HG03066 (cell line): ENCODE results near the gene RPLP2.

ENCODE experiments used
- ATAC-seq: cut with Tn5 transposase; IDR thresholded peaks from one replicate; pipeline ENCODE4 v1.9.1; 2021; ENCODE audit warnings: low read depth; ENCODE audit not compliant: unreplicated experiment

RPLP2 gene

GRCh38 chr11:790721-791564 lies 18.8 kb upstream of the RPLP2 start:
- ATAC-seq: no peak

- no peak for ATAC-seq
These were observed 17.9 kb upstream of the RPLP2 start for GRCh38 chr11:791658-792534.

DNA sequence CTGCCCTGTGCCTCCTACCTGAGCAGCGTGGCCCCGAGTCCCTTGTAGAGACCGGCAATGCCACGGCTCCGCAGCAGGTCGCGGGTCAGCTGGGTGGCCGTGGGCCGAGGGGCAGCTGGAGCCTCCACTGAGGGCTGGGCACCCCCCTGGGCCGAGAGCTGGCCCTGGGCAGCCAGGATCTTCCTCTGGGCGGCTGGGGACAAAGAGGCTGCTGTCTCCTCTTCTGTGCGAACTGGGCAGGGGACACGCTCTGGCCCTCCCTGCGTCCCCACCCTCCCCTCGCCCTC lies 17.3 kb upstream of the RPLP2 start:
- no peak for ATAC-seq

- no peak for ATAC-seq
These were observed 16.9 kb upstream of the RPLP2 start for GRCh38 chr11:792873-793272.

DNA sequence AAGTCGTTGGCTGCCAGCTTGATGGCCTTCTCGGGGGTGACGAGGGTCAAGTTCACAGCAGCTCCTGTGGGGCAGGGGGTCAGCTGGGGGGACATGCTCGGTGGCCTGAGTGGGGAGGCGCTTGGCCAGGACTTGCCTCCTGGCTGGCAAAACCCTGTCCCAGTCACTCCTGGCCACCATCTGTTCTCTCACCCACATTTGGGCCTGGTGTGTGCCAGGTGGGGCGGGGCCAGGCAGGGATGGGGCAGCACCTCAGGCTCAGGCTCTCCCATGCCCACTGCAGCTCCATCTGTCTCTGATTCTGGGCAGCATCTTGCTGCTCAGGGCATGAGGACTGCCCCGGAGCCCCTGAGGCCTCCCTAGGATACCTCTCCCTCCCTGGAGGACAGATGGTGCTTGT lies 16.2 kb upstream of the RPLP2 start:
- no peak for ATAC-seq

DNA sequence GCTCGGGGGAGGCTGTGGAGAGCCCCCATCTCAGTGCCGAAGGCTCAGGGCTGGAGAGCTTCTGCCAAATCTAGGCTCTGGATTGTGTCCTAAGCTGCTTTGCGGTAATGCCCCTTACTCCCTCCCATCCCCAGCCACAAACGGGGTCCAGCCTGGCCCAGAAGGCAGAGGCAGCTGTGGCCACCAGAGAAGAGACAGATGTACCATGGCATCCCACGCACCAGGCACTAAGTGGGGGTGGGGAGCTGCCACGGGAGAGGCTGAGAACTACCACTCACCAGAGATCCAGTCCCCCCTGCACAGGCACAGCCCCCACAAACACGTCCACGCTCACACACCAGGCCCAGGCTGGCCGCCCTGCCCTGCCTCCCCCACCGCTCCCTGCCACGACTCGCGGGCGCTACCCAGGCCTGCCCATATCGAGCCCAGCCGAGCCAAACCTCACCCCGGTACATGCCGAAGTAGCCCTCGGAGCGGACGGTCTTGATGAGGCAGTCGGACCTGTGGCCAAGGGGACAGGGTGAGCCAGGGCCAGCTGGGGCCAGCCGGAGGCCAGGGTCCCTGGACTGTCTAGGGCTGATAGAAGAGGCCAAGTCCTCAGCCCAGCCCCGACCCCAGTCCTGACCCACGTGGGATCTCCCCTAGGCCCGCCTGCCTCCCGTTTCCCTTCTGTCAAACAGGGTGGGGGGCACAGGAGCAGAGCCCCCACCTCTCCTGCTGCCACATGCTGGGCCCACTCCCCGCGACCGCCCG lies 15.6 kb upstream of the RPLP2 start:
- ATAC-seq: no peak

- no peak for ATAC-seq
These were observed 14.8 kb upstream of the RPLP2 start for GRCh38 chr11:794766-795633.

DNA sequence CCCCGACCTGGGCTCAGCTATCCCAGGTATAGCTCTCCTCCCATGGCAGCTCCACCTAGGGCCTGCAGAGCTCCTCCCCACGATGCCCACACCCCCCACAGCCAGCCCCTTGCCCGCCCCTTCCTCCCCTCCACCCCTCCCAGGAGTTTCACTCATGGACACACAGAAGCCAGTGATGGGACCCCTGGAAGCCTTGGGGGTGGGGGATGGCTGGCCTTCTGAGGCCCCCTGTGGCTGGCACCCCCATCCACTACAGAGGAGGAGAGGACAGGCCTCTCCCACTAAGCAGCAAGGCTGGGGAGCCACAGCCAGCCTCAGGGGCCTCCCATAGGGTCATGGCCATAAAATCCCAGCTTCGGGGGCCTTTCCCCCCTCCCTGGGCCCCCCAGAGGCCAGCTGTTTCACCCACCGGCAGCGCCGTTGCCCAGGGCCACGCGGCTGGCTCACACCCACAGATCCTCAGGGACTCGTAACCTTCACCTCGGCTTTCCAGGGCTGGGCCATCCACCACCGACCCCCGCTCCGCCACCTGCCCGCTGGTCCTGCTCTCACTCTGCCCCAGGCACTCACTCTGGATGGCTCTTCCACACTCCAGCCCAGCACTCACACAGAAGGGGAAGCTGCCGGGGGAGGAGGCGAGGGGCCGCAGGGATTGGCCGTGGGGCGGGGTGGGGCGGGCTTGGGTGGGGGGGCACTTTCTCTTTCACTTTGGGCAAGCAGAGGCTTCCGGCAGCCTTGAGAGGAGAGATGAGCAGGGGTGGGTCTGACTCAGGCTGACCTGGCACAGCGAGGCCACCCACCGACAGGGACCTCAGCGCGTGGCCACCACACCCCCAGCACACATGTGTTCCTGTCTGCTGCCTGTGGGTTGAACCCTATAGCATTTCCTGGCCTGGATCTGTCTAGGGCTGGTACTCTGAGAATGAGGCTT lies 13.9 kb upstream of the RPLP2 start:
- ATAC-seq: peak; percentile 28

- ATAC-seq: no peak
These were observed 13.0 kb upstream of the RPLP2 start for GRCh38 chr11:796565-797295.

DNA sequence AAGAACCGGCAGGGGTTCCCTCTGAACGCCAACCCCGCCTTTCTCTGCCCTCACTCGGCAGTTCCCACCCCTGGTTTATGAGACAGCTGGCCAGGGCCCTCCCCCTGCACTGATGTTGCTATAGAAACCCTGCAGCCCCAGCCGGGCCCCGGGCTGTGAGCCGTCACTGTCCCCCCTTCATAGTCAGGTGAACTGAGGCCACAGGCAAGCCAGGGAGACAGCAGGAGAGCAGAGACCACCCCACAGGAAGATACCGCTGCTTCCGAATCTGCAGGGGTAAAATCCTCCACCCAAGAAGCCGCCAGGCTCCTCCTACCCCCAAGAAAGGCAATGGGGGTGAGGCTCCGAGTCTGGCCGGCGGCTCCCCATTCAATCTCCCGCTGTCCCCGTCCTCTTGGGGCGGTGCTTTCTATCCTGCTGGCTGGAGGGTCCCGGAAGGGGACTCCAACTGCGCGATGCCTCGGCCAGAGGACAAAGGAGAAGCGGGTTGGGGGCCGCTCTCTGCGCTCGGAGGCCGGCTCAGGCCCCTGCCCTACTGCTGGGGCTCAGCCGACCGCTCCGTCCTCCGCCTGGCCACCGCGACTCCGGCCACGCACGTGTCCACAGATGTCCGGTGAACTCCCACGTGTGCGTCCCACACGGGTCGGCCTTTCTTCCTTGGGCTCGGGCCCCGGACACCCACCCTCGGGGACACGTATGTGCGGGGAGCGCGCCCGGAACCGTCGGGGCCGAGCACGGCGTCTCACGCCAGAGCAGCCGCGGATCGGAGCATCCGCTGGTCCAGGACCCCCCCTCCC lies 12.3 kb upstream of the RPLP2 start:
- peak; percentile 53 for ATAC-seq

DNA sequence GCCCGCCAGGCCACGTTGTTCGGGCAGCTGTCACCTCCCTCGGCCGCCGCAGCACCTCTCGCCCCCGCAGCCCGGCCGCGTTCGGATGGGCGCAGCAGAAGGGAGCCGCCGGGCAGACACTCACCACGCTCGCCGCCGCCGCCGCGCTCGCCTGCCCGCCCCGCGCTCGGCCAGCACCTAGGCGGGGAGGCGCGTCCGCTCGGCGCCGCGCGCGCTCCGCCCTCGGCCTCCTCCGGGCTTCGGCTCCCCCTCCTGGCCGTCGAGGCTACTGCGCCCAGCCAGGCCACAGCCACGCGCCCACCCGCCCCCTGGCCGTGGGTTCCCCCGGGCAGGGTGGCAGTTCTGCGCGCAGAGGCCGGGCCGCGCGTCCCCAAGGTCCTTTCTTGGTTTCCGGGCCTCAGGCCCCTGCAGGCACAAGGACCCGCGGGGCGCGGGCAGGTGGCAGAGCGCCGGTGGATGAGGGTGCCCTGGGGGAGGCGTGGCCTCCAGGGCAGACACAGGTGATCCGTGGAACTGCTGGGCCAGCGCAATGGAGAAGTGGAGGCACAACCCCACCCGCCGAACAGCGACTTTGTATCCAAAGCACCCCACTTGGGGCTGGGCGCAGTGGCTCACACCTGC lies 11.6 kb upstream of the RPLP2 start, which contains the start of gene SLC25A22:
TSS of gene SLC25A22 (minus strand) at position 189 of the 621 bp plus-strand sequence. CDS start 3,275 bp downstream, outside the sequence.
- ATAC-seq: peak; percentile 45

DNA sequence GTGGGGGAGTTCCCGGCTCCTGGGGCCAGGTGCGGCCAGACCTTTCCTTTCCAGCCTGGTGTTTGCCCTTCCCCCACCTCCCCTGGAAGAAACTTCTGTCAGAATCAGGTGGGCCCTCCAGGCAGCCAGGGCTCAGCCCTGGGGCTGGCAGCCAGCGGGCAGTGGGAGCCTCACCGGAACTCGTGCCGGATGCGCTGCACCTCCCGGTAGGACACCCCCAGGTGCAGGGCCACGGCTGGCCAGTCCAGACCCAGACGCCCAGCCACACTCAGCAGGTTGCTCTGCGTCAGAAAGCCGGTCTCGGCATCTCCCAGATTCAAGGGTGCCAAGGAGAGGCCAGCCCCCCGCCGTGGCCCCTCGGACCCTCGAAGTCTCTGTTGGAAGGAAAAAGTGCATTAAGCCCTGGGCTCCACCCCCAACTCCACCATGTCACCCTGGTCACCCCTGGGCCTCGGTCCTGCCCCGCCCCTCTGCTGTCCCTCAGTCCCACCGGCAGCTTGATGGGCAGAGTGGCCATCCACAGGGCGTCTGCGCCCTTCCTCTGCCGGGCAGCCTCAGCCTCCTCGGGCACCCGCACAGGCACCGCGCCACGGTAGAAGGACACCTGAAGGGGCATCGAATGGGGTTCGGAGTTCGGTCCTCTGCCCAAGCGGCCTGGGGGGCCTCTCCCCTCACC lies 10.0 kb upstream of the RPLP2 start:
- no peak for ATAC-seq

- no peak for ATAC-seq
These were observed 9.3 kb upstream of the RPLP2 start for GRCh38 chr11:800473-800872.

DNA sequence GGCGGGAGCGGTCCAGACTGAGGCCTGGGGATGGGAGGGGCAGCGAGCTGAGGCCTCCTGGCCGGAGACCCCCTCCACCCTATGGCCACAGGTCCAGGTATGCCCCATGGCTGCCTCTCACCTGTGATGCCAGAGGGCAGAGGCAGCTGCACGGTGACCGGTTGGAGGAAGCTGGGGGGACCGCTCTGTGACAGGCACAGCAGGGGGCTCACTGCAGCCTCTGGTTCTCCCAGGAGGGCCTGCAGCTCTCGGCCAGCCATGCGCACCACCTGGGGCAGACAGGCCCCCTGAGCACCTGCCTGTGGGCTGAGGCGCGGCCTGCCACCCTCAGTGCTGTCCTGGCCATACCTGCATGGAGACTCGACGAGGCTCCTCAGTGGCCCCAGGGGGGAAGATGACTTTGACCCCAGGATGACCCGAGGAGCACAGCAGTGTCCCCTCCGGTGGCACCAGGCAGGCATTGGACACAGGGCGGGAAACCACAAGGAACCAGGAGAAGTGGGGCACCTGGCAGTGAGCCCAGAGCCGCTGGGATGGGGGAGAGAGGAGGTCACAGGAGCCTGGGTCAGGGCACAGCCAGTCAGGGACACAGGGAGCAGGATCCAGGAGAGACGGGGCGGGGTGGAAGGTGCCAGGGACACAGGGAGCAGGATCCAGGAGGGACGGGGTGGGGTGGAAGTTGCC lies 8.5 kb upstream of the RPLP2 start:
- no peak for ATAC-seq

DNA sequence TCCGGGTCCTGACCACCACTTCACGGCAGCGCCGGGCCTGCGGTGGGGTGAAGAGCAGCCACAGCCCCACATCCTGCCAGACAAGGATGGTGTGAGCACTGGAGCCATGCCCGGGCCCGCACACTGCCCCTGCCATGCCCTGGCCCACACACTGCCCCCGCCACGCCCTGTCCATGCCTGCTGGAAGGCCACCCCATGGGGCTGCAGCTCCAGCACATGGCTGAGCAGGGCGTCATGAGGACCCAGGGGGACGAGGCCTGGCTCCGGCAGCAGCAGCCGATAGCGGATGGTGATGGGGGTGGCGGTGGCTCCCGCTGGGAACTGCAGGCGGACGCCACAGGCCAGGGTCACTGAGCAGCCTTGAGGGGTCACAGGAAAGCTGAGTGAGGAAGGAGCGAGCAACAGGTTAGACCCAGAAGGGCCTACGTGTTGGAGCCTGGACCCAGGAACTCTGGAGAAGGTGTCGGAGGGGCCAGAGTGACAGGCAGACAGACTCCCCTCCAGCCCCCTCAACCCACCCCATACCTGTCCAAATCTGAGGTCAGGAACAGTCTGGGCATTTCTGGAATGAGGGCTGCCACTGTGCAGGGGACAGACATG lies 7.6 kb upstream of the RPLP2 start:
- ATAC-seq: no peak
